ENCODE data around the gene ATXN2.
"Not testable (repeated sequence)": the region's sequence is repeated elsewhere in the genome, so short reads cannot be mapped to it uniquely, and the experiment has no call there.

ATXN2 gene

DNA sequence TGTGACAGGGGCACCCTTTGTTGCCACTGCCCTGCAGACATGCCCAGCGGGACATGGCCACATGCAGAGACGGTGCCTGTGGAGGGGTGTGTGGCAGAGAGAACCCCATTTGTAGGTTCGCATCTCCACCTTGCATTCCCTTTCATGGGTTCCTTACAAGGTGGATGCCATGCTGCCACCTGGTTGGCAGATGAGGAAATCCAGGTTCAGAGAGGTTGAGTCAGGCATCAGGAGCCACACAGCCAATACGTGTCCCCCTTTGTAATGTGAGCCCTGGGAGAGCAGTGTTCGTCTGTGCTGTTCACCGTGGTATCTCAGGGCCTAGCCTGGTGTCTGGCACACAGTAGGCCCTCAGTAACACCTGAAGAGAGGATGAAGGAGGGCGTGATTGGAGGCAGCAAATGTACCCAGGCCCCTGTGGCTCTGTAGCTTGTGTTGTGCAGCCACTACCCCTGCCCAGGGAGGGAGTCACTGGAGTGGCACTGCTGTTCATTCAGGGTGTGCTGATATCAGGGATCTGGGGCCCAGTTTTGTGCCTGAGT lies 184.3 kb downstream of the ATXN2 start:
- DNase-seq (ENCODE audit: low spot score) = no peak

DNA sequence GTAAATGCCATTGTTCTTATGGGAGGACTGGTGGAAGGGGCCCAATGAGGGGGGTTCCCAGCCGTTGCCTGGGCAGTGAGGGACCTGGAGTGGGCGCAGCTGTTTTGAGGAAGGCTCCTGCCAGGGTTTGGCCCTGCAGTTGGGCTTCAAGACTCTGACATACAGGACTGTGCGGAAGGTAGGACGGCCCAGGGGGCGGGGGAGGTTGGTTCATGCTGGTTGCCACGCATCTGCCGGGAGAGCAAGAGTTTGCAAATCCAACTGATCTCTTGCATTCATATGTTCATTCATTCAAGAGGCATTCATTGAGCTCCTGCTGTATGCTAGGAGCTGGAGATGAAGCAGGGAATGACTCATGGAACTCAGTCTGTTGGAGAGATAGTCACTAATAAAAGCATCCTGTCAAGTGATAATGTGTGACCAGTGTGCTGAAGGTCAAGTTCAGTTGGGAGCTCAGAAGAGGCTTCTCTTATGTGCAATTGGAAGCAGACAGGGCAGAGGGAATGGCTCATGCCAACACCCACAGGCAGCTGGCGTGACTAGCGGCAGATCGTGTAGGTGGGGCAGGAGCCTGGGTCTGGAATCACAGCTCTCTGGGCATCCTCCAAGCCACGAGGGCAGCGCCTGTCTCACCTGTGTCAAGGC lies 185.6 kb downstream of the ATXN2 start:
- no peak for DNase-seq (ENCODE audit: low spot score)

DNA sequence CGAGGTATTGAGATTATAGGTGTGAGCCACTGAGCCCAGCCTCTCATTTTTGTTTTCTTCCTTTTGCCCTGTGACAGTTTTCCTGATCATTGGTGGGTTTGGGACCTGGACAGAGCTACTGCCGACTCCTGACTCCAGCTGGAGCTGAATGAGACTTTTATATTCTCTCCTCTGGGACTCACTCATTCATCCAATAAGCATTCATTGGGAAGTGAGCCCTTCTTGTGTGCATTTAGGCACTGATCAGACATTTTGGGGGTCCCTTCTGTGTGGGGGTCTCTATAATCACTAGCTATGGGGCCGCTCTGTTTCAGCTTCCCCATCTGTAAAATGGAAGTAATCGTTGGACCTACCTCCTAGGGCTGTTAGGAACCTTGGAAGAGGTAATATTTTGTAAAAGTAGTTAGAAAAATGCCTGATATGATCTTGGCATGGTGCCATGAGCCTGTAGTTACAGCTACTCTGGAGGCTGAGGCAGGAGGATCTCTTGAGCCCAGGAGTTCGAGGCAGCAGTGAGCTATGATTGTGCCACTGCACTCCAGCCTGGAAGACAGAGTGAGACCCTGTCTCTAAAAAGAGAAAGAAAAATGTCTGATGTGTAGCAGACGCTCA lies 186.2 kb downstream of the ATXN2 start:
- DNase-seq (ENCODE audit: low spot score) = no peak

DNA sequence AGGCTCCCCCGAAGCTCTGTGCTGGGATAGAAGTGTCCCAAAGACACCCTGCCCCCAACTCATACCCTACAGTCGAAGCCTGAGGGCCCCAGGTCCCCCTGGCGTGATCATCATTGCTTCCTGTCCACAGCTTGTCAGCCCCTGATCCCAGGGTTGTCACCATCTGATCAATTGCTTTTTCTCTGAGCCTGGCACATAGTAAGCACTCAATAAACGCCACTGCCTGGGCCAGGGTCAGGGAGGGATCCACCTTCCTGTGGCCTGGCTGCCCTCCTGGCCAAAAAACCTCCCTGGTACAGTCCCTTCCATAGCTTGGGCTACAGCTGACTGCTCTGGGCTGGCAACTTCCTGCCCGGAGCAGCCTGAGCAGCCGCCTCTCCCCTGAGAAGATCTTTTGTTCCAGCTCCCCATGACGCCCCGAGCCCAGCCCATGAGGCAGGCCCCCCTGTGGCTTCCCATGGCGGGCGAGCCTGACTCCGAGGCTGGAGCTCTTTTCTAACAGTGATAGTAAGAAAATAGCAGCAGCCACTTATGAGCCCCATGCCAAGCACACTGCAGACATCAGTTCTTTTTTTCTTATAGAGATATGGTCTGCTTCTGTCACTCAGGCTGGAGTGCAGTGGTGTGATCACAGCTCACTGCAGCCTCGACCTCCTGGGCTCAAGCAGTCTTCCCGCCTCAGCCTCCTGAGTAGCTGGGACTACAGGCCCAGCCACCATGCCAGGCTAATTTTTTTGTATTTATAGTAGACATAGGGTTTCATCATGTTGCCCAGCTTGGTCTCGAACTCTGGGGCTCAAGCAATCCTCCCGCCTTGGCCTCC lies 186.9 kb downstream of the ATXN2 start:
- DNase-seq (ENCODE audit: low spot score) = no peak

DNA sequence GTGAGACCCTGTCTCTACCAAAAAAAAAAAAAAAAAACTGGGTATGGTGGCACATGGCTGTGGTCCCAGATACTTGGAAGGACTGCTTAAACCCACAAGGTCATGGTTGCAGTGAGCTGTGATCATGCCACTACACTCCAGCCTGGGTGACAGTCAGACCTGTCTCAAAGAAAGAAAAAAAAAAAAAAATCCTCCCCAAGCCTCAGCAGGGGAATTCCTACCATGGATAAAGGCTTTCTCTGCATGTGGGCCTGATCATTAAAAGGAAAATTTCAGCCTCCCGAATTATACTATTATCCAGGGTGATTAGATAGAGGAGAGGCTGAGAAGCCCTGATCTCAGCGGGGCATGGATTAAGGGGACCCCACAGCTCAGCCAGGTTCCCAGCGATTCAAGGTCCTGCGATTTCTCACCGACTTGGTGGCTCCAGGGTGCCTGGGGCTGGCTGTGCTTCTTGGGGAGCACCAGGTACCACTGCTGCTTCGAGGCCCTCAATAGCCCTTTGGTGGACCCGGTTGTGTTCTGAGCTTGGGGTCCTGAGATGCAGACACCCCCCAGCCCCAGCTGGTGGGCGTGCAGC lies 187.8 kb downstream of the ATXN2 start:
- DNase-seq (ENCODE audit: low spot score) = no peak

DNA sequence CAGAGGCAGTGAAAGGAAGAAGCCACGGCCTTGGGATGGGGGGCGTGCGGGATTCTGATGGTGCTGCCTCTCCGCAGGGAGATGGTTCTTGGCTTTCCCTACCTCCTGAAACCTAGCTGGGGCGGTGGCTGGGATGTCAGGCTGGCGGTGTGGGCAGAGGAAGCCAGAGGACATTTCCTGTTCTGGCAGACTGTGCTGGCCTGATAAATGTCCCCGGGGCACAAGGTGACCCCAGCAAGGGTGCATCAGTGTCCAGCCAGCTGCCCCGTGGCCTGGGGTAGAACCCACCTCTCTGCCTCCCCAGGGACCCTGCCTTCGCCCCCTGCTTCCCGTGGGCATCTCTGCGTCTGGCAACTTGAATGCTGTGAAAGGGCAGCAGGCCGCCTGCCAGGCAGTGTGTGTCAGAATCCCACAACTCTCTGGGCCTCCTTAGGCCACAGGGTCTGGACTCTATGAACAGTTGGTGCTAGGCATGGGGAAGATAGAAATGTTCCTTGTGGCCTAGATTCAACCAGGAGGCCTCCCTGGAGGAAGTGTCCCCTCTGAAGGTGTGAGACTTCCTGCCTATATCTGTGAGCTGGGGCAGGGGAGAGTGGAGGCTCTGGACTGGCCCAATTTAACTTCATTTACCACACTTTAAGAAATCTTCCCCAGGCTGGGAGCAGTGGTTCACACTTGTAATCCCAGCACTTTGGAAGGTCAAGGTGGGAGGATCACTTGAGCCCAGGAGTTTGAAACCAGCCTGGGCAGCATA lies 188.5 kb downstream of the ATXN2 start:
- no peak for DNase-seq (ENCODE audit: low spot score)

DNA sequence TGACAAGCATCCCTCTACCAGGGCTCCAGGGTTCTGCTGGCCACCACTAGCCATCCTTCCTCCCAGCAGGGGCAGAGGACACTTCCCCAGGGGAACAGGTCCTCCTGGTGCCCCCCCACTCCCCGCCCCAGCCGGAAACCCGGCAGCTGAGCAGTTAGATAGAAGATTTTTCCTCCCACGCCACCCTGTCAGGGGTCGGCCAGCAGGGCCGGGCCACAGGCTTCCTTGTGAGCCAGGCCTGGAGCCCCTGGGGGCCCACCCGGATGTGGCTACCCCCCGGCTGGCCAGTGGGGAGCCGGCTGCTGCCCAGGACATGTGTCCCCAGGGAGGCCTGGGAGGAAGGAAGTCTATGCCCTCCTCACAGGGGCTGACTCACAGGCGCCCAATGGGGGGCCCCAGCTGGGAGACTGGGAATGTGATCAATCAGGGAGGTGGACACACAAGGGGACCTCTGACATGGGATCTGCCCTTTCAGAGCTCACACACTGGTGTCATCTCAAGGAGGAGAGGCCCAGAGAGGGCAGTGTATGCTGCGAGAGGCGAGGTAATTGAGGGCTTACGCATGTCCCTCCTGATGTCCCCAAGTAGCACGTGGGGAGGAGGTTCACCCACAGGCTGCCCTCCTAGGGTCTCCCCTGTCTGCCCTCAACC lies 189.2 kb downstream of the ATXN2 start:
- no peak for DNase-seq (ENCODE audit: low spot score)

DNA sequence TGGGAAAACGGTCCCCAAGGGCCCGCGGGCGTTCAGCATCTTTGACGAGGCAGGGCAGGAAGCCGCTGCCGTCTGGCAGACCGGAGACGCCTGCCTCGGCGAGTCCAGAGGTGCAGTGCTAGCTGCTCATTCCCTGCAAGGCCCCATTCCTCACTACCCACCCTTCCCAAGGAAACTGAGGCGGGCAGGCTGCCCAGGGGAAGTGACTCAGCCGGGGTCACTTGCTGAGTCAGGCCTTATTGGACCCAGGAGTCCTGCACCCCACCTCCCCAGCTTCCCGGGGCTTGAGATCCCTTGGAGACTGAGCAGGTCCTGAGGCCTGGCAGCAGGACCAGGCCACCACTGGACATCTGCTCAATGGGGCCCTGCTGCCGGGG lies 189.7 kb downstream of the ATXN2 start:
- no peak for DNase-seq (ENCODE audit: low spot score)

DNA sequence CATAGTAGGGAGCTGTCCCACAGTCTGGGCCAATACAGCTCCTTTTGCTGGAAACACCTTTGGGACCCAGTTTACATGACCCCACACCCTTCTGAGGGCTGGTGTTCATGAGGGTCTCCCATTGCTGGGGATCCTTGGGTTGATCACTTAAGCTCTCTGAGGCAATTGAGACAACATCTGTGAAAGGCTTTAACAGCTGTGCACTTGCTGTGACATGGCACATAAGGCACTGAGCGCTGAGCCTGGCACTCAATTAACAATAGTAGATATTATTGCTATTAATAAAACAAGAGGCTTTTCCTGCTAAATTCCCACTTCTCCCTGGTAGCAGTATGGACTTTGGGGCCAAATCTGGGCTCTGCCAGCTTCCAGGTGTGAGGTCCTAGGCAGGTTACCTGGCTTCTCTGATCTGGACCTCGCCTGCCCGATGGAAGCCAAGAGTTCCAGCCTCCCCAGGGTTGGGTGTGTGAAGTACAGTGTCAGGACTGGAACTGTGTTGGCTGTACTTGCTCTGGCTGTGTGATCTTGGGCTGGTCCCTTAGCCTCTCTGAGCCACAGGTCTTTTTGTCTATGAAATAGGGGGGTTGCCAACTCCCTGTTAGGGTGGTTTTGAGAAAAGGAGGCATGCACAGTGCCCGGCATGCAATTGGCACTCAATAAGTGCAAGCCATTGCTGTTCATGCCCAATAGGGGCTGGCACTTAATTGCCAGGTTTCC lies 190.3 kb downstream of the ATXN2 start:
- no peak for DNase-seq (ENCODE audit: low spot score)

DNA sequence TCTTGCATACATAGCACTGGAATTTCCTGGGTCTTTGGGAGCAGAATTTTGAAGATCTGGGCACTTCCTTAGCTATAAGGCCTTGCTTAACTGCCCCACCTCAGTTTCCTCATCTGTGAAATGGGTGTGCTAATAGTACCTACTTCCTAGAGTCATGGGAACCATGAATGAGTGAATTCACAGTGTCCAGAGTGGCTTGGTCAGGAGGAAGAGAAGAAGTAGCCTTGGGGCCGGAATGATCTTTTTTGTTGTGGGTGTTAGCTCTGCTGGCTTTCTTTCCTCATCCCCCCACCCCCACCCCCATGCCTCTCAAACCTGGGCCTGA lies 191.0 kb downstream of the ATXN2 start:
- no peak for DNase-seq (ENCODE audit: low spot score)

DNA sequence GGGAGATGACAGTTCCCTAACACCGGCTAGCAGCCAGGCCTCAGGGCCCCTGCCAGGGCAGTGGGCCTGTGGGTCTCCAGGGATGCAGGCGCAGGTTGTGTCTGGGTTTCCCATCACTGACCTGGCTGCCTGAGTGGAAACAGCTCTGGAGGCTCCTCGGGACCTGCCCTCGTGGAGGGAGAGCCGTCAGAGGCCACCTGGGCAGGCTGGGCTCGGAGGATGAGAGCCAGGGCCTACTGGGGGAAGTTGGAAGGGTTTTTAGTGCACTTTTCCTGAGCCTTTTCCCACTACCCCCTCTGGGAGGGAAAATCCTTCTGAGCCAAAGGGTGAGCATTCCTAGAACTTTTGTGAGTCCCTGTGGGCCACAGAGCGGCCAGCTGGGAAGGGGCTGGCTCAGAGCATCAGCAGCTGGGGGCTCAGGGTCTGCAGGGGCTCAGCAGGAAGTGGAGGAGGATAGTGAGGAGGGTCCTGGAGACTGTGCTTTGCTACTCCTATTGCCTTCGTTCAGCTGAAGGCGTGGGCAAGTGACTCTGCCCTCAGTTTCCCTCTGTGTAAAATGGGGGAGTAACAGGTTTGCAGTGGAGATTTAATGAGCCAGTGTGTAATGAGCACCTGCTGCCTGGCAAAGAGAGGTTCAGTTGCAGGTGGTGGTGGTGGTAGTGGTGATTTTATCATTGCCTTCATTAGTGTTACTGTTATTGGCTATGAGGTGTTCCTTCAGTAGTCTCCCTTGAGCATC lies 191.6 kb downstream of the ATXN2 start:
- no peak for DNase-seq (ENCODE audit: low spot score)

DNA sequence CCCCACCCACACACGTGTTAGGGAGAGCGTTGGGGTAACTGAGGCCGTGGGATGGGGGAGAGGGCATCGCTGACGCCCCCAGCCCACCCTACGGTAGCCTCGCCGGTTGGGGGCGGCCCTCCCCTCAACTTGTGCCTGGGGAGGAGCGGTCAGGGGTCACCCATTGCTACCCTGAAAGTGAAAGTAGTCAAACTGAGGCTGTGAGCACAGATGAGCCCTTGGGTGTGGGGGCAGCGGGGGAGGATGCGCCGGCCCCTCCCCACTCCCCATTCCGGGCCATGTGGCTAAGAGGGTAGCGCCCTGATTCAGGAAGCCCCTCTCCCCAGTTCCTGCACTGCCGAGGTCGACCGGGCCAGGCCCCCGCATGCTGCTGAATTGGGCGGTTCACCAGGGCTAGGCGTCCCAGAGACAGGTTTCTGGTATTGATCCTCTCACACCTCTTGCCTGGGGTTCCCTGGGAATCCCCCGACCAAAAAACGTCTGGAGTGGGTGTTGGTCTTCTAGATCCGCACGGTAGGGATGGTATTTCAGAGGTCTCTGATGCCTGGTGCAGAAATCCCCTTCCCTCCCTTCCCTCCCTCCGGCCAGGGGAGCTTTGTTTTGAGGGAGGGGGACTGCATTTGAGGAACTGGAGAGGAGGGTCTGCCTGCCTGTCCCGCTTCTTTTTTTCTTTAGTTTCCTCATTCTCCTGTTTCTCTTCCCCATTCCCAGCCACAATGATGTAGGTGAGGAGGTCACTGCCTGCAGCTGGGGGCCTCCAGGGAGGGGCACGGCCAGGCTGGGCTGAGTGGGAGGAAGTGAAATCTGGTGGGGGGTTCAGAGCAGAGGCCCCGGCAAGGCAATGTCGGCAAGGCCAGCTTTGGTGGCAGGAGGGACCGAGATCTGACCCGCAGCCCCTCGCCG lies 192.4 kb downstream of the ATXN2 start:
- DNase-seq (ENCODE audit: low spot score) = no peak

DNA sequence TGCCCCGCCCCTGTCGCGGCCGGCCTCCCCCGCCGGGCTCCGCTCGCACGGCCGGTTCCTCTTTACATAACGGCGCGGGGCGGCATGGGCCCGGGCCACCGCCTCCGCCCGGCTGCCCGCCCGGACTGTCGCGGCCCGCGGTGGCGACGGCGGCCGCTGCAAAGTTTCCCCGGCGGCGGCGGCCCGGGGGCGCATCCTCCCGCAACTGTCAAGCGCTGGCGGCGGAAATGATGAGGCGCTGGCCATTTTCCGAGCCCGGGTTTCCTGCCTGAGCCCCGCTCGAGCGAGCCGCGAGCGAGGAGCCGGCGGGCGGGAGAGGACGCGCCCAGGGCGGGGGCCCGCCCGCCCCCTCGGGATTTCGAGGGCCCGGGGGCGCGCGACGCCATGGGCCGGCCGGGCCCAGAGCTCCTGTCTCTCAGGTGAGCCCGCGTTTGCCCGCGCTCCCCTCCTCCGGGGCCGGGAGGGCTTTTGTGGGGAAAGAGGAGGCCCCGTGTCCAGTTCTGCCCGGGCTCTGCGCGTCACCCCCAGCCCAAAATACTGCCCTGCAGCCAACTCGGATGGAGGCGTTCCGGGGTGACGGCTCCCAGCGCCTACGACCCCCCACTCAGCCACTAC lies 193.1 kb downstream of the ATXN2 start, which contains the start of gene SH2B3:
SH2B3 (plus strand) TSS at position 65 of the 615 bp plus-strand sequence. CDS start 12,223 bp downstream, outside the sequence.
- DNase-seq (ENCODE audit: low spot score) = no peak

DNA sequence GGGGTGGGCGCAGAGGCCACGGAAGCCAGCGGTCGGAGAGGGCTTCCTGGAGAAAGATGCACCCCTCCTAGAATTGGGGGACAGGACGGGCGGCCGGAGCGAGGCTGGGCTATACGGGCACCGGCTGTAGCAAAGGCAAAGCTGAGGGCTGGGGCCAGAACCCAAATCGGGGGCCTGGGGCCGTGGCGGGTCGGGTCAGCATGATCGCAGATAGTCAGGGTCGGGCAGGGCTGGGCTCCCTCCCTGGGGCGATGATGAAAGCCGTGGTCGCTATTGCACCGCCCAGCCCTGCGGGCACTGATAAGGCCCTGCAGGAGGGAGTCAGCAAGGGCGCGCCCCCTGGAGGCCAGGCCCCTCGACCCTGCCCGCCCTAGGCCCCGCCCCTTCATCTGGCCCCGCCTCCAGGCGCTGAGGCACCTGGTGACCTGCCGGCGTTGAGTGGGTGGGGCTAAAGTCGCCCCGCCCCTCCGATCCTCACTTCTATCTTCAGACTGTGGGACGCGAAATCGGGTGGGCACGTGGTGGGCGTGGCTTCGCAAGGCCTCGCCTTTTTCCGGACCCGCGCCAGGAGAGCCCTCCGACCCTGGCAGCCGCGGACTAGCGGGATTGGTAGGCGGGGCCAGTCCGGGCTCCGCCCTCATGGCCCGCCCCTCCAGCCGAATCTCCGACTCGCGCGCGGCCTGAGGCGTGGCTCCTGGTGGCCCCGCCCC lies 193.8 kb downstream of the ATXN2 start:
- DNase-seq (ENCODE audit: low spot score) = peak; percentile 92

DNA sequence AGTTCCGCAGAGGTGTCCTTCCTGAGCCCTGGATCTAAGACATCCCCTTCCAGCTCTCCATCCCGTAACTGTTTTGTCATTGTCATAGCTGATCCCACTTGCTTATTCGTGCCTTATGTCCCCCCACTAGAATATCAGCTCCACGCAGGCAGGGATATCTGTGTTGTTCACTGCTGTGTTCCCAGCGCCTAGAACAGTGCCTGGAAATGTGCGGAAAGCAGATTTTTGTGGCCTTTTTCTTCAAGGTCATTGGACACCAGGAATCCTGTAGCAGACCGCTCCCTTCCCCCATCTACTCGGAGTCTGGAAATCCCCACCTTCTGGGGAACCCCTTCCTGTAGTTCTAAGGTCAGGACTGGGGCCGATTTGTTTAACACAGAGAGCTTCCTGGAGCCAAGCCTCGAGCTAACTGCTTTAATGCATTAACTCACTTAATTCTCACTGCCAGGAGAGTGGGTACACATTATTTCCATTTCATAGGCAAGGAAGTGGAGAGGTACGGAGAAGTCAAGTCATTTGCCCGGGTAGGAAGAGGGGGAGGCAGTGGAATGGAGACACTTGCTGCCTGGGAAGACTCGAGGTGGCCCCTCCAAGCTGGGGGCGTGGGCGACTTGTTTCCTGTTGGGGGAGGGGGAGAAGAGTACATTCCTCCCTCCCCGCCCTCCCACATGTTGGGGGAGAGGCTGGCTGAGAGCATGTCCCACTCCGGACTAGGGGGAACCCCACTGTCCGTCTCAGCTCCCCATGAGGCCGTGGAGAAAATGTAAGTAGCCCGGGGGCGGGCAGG lies 194.6 kb downstream of the ATXN2 start:
- no peak for DNase-seq (ENCODE audit: low spot score)

DNA sequence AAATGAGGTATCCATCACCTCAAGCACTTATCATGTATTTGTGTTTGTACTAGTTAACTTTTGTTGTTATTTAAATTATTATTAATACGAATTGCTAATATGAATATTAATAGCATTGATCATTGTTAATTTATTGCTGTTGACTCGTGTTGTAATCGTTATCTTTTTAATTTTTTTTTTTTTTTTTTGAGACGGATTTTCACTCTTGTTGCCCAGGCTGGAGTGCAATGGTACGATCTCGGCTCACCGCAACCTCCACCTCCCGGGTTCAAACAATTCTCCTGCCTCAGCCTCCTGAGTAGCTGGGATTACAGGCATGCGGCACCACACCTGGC lies 196.7 kb downstream of the ATXN2 start:
- DNase-seq (ENCODE audit: low spot score) = not testable (repeated sequence)

Data from left forelimb (tissue), 1 donor.